Natural killer cell treated with Interleukin-12 subunit alpha and Interleukin-12 subunit beta and Interleukin-15 and Interleukin-18, amount 100 ng/mL, for 72 hours (primary cell): ENCODE data around the gene DMRTC1B. TPM values are rescaled to one million over a fixed set of nuclear protein-coding genes. Genes with fewer than 3 reads are reported as not detected.
"Not testable (repeated sequence)": the region's sequence is repeated elsewhere in the genome, so short reads cannot be mapped to it uniquely, and the experiment has no call there.

Experiments
- ATAC-seq, 2 donors: fragments of 150-1000 bp; cut with Tn5 transposase in 1 of 2; sonication (Bioruptor Pico), chemical (Tn5 transposase) in 1 of 2; 2 replicates each; pipeline ENCODE4 v1.10.0; 2021
- DNase-seq: peaks from one replicate; pipeline ENCODE4 v3.0.0; 2022; ENCODE audit warnings: low spot score
- H3K27ac Mint-ChIP-seq, 2 donors: 1 replicate in 1 of 2; 2 replicates in 1 of 2; pipeline ENCODE4 v1.8.0; 2022; ENCODE audit warnings: mixed read lengths in 2 of 2, mild to moderate bottlenecking in 1 of 2, moderate library complexity in 1 of 2
- H3K27me3 Mint-ChIP-seq, 2 donors: 1 replicate in 1 of 2; 2 replicates in 1 of 2; pipeline ENCODE4 v1.8.0; 2022; ENCODE audit warnings: mixed read lengths in 2 of 2
- H3K36me3 Mint-ChIP-seq: one replicate; pipeline ENCODE4 v1.8.0; 2022; ENCODE audit warnings: mixed read lengths
- H3K4me1 Mint-ChIP-seq, 2 donors: 1 replicate in 1 of 2; 2 replicates in 1 of 2; pipeline ENCODE4 v1.8.0; 2022; ENCODE audit warnings: low read depth in 2 of 2, mixed read lengths in 2 of 2, mild to moderate bottlenecking in 1 of 2
- H3K4me3 Mint-ChIP-seq: one replicate; pipeline ENCODE4 v1.8.0; 2022; ENCODE audit warnings: mixed read lengths
- H3K9me3 Mint-ChIP-seq: 2 replicates; pipeline ENCODE4 v1.8.0; 2022; ENCODE audit warnings: mixed read lengths
- total RNA-seq, 2 donors: library from RNA; stranded (reverse); gene quantifications; one replicate each; pipeline ENCODE4 v1.2.3, GENCODE V29; 2022

DMRTC1B gene, protein sequence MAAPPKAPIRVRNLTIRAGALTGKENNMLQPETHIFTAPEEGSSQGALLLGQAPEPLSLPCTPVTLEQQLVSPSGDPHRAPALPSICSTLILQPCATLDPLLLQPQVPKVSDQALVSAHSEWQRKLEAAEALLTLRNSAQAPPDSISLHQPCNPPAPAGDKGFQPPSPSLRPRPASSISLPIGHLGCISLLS
- not detected for total RNA-seq

DNA sequence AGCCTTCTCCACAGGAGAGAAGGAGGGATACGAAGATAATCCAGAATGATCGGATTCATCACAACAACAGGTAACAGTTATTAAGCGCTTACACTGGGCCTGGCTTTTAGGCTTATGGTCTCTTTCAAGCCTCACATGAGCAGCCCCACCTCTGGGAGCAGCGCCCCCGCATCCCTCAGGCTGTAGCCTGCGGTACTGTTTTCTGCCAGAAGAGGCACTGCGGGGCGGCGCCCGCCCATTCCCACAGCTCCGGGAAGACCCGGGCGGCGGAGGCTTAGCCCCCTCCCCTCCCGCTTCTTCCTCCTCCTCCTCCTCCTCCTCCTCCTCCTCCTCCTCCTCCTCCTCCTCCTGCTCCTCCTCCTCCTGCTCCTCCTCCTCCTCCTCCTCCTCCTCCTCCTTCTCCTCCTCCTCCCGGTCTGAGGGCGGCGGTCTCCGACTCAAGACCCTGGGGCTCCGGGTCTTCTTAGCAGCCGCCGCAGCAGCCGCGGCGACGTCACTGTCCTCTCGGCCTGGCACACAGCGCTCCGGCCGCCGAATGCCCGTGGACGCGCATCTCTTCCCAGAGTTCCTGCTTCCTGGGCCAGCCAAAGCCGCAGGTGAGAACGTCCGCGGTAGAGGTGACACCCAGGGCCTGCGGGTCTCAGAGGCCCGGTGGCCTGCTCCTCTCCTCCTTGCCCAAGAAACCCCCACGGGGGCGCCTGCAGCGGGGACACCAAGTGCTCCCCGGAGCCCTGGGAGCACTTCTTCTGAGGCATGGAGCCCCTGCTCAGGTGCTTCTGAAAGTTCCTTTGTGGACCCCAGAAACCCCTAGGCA is at the start of gene DMRTC1B:
TSS of gene DMRTC1B (plus strand) at position 238 of the 814 bp plus-strand sequence. CDS start 68,246 bp downstream, outside the sequence.
- H3K4me3 Mint-ChIP-seq, H3K4me1 Mint-ChIP-seq, DNase-seq, H3K27me3 Mint-ChIP-seq, H3K27ac Mint-ChIP-seq, H3K9me3 Mint-ChIP-seq, H3K36me3 Mint-ChIP-seq: not testable (repeated sequence)
- peak; percentile 71 to 72 for ATAC-seq

DNA sequence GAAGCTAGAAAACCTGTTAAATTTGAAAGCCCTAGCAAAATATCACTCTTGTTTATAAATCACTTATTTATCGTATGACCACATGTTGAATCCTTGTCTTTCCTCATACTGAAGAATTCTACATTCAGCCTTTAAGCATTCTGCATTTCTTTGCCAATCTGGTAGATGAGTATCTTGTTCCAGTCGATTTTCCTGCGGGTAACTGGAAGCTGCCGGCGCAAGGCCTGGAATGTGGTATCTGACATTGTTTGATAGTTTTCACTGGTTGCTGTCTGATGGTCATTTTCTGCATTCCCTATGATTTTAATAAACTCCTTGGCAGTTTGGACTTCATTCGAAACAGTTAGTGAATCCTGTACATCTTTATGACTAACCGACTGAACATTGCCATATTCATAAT is 48.8 kb upstream of the DMRTC1B start:
- Mint-ChIP-seq H3K9me3 (no peaks in the 10 kb centered on the region), H3K4me1 (no peaks in the 10 kb centered on the region), H3K4me3 (no peak overlapping the region), H3K27ac (no peak overlapping the region), H3K36me3 (no peaks in the 10 kb centered on the region), H3K27me3 (peaks cover 28 to 37% of the 10 kb centered on the region in 2 donors)
- no peak for DNase-seq
- ATAC-seq, result no peak

DNA sequence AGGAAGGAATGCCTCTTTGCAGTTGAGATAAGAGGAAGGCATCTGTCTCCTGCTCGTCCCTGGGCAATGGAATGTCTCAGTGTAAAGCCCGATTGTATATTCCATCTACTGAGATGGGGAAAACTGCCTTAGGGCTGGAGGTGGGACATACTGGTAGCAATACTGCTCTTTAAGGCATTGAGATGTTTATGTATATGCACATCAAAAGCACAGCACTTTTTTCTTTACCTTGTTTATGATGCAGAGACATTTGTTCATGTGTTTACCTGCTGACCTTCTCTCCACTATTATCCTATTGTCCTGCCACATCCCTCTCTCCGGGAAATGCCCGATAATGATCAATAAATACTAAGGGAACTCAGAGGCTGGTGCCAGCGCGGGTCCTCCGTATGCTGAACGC is 43.1 kb upstream of the DMRTC1B start:
- not testable (repeated sequence) for DNase-seq, ATAC-seq, H3K4me1 Mint-ChIP-seq, H3K4me3 Mint-ChIP-seq, H3K36me3 Mint-ChIP-seq, H3K9me3 Mint-ChIP-seq, H3K27ac Mint-ChIP-seq
- peaks cover 46 to 53% of the 10 kb centered on the region in 2 donors for H3K27me3 Mint-ChIP-seq

DNA sequence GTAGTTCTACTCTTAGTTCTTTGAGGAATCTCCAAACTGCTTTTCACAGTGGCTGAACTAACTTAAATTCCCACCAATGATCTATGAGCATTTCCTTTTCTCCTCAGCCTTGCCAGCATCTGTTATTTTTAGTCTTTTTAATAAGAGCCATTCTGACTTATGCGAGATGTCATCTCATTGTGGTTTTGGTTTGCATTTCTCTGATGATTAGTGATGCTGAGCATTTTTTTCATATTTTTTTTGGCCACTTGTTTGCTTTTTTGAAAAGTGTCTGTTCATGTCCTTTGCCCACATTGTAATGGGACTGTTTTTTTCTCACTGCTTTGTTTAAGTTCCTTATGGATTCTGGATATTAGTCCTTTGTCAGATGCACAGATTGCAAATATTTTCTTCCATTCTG is 41.1 kb upstream of the DMRTC1B start:
- Mint-ChIP-seq H3K27ac (no peak overlapping the region), H3K4me1 (no peaks in the 10 kb centered on the region), H3K9me3 (no peaks in the 10 kb centered on the region), H3K27me3 (peaks cover 44 to 54% of the 10 kb centered on the region in 2 donors), H3K4me3 (no peak overlapping the region), H3K36me3 (no peaks in the 10 kb centered on the region)
- ATAC-seq (no peak), DNase-seq (no peak)

DNA sequence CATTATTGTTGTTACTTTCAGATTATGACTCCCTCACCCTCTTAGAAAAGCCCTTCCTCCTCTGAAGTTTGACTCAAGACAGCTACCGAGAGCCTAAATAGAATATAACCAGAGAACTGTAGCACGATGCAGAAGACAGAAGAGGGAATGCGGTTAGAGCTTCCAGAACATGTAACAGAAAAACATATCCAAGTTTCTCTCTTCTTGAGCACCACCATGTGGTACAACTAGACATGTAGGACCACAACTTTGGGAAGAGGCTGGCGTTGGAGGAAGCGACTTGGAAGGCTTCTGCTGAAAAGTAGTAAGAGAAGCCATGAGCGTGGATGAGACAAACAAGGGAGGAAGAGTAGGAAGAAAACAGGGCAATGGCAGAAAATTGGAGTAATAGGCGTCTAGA is 31.1 kb upstream of the DMRTC1B start:
- H3K4me3 Mint-ChIP-seq, H3K9me3 Mint-ChIP-seq, ATAC-seq, H3K27me3 Mint-ChIP-seq, DNase-seq, H3K27ac Mint-ChIP-seq, H3K4me1 Mint-ChIP-seq, H3K36me3 Mint-ChIP-seq: not testable (repeated sequence)

DNA sequence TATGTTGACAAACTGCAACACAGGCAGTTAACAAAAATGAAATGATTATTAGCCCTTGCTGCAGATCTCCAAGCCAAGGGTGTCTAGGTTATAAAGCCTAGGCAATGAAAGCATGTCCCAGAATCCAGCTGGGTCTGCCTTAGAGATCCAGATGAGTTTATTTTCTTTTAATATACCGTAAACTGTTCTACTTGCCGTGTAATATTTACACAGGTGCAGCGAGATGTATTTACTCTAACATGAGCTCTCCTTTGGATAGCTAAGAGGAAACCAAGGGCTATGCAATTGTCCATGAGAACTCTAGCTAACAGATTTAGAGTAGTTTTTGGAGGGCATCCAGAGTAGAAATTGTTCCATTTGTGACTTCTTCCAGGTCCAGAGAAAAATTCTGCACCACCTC is 28.1 kb upstream of the DMRTC1B start:
- not testable (repeated sequence) for H3K9me3 Mint-ChIP-seq, H3K27ac Mint-ChIP-seq, DNase-seq, ATAC-seq, H3K4me1 Mint-ChIP-seq, H3K36me3 Mint-ChIP-seq, H3K27me3 Mint-ChIP-seq, H3K4me3 Mint-ChIP-seq

DNA sequence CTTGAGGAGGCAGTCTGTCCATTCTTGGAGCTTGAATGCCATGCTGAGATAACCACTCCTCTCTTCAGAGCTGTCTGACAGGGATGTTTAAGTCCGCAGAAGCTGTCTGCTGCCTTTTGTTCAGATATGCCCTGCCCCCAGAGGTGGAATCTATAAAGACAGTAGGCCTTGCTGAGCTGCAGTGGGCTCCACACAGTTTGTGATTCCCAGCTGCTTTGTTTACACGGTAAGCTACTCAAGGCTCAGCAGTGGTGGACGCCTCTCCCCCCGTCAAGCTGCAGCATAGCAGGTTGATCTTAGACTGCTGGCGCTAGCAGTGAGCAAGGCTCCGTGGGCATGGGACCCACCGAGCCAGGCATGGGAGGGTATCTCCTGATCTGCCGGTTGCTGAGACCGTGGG is 16.2 kb upstream of the DMRTC1B start:
- not testable (repeated sequence) for H3K4me1 Mint-ChIP-seq, H3K4me3 Mint-ChIP-seq, H3K36me3 Mint-ChIP-seq, H3K27ac Mint-ChIP-seq, ATAC-seq, DNase-seq, H3K27me3 Mint-ChIP-seq, H3K9me3 Mint-ChIP-seq

DNA sequence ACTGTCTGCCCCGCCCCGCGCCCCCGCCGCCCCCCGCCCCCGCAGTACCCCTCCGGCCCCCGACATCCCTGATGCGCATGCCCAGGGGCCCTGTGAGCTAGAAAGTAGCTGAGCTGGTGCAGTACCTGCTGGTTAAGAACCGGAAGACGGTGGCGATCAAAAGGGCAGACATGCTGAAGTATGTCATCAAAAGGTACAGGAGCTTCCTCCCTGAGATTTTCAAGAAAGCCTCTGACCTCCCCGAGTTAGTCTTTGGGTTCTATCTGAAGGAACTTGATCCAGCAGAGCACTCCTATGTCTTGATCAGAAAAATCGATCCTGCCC is 739 bp downstream of the DMRTC1B start:
- H3K27ac Mint-ChIP-seq, H3K36me3 Mint-ChIP-seq, DNase-seq, H3K9me3 Mint-ChIP-seq, H3K27me3 Mint-ChIP-seq, H3K4me1 Mint-ChIP-seq, H3K4me3 Mint-ChIP-seq: not testable (repeated sequence)
- peak in 1 of 2 donors; percentile 59 for ATAC-seq

DNA sequence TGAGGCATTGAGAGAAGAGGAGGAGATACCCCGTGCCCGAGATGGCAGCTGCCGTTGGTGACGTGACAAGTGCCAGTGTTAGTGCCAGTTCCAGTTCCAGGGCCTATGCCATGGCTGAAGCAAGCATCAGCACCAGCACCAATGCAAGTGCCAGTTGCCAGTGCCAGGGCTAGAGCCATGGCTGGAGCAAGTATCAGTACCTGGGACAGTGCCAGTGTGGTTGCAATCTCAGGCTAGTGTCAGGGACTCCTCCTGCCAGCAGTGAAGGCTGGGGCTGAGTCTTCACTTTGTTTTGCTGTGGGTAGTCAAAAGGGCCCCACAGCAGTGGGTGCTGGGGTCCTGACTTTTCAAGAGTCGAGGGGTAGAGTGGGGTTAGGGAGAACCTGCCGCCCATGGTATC is 1.5 kb downstream of the DMRTC1B start:
- H3K27me3 Mint-ChIP-seq, H3K4me1 Mint-ChIP-seq, DNase-seq, H3K4me3 Mint-ChIP-seq, ATAC-seq, H3K9me3 Mint-ChIP-seq, H3K27ac Mint-ChIP-seq, H3K36me3 Mint-ChIP-seq: not testable (repeated sequence)

DNA sequence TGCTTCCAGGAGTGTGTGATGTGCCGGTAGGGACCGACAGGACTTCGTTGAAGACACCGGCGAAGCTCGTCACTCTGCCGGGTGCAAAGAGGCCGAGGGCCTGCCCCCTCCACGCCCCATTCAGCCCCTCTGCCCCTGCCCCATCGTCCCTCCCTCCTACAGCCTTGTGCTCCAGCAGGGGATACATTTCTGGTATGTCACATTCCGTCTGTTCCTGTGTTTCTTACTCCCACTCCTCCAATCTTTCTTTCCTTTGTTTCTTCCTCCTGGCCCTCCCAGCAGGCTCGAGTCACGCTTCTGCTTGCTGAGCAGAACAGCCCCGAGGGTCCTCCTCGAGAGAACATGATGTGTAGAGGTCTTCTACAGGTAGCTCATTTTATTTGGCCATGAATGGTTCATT is 5.9 kb downstream of the DMRTC1B start, which contains the start of gene FAM236B:
TSS of gene FAM236B (minus strand) at position 101 of the 400 bp plus-strand sequence. CDS start at position 1, 100 bp downstream.
- H3K4me3 Mint-ChIP-seq, DNase-seq, H3K27ac Mint-ChIP-seq, H3K27me3 Mint-ChIP-seq, H3K36me3 Mint-ChIP-seq, ATAC-seq, H3K9me3 Mint-ChIP-seq, H3K4me1 Mint-ChIP-seq: not testable (repeated sequence)

DNA sequence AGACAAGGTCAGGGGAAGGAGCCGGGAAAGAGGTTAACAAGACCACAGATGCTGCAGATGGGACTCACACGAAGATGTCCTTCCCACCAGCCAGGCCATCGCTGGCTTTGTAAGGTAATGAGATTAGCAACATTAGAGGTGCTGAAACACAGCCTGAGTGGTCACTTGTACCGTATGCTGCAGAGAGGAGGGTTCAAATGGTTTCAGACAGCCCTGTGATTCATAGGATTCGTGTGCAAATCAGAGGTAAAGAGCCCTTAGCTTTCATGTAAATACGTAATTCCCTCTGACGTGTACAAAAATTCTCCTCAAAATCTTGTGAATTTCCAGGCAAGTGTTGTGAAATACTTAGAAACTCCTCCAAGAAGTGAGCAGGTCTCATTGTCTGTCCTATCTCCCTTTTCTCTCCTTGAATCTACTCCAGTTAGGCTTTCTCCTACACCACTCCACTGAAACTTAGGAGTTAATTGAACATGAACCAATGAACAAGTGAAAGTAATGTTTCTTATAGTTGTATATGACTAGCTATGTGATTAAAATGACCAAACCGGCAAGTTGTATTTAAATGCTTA is 6.8 kb downstream of the DMRTC1B start:
- not testable (repeated sequence) for DNase-seq, H3K9me3 Mint-ChIP-seq, ATAC-seq, H3K36me3 Mint-ChIP-seq, H3K27ac Mint-ChIP-seq, H3K4me1 Mint-ChIP-seq, H3K27me3 Mint-ChIP-seq, H3K4me3 Mint-ChIP-seq

DNA sequence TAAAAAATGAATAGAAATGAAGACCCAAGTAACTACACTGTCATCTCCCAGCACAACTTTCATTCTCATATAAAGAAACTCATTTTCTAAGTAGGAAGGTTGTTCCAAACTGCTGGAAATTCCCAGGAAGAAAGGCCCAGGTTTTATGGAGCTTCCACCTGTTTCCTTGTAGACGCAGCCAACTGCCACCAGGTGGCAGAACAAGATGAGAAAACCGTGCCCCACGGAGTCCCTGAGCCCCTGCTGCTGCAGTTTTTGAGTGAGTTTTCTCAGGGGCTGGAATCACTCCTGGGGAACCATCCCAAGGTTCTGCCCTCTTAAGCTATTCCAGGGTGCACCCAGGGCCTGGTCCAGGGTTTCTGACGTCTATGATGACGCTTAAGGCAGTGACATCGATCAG is 7.3 kb downstream of the DMRTC1B start:
- not testable (repeated sequence) for DNase-seq, H3K4me3 Mint-ChIP-seq, H3K9me3 Mint-ChIP-seq, H3K27ac Mint-ChIP-seq, H3K4me1 Mint-ChIP-seq, H3K36me3 Mint-ChIP-seq, ATAC-seq, H3K27me3 Mint-ChIP-seq

DNA sequence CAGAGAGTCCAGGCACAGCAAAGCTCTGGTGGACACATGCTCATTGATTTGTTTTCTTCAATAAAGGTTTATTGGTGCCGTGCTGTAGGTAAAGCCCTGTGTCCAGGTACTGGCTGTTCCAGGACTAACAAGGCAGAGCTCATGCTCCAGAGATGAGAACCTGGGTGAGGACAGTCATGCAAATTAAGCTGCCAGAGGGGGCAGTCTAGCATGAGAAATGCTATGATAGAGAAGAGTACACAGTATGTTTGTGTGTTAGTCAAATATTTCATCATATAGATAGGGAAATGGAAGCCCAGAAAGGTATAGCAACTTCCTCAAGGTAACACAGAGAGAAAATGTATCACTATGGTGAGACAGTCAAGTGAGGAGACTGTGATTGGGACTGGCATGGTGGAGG is 11.5 kb downstream of the DMRTC1B start:
- not testable (repeated sequence) for H3K36me3 Mint-ChIP-seq, H3K4me3 Mint-ChIP-seq, H3K27ac Mint-ChIP-seq, ATAC-seq, H3K9me3 Mint-ChIP-seq, H3K4me1 Mint-ChIP-seq, DNase-seq, H3K27me3 Mint-ChIP-seq

DNA sequence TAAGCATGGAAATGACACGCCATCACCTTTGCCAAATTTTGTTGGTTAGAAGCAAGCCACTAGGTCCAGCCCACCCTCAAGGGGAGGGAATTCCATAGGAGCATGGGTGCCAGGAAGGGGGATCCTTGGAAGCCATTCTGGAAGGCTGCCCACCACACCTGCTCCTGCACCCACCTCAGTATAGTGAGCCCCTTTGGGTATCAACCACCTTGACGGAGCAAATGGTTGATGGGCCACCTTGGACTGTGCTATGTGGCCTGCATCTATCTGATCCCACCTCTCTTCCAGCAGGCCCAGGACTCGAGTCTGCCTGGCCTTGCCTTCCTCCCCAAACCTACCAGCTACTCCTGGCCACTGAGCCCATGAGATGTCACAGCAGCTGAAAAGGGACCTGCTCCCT is 13.7 kb downstream of the DMRTC1B start:
- not testable (repeated sequence) for H3K27me3 Mint-ChIP-seq, H3K9me3 Mint-ChIP-seq, H3K4me3 Mint-ChIP-seq, H3K36me3 Mint-ChIP-seq, H3K27ac Mint-ChIP-seq, H3K4me1 Mint-ChIP-seq
- DNase-seq (peak; percentile 37), ATAC-seq (peak in 1 of 2 donors; percentile 56)
